HAP-1 (cell line): ENCODE data around the gene CXorf65.

ENCODE experiments used
- DNase-seq, 2 experiments: peaks; one replicate each; pipeline ENCODE4 v3.0.0-alpha.2; 2016 to 2020; ENCODE audit warnings: low spot score in 2 of 2
- H3K27me3 ChIP-seq: fragments of 250-450 bp; sonication (Bioruptor Pico); 2 replicates; pipeline ENCODE4 v1.5.1; 2020; ENCODE audit warnings: low read depth, mild to moderate bottlenecking, moderate library complexity
- H3K36me3 ChIP-seq: fragments of 250-450 bp; sonication (Bioruptor Pico); replicated peaks from 2 replicates; pipeline ENCODE4 v1.5.1; 2020; ENCODE audit warnings: mild to moderate bottlenecking
- H3K4me1 ChIP-seq: fragments of 250-450 bp; sonication (Bioruptor Pico); 2 replicates; pipeline ENCODE4 v1.5.1; 2020; ENCODE audit warnings: mild to moderate bottlenecking
- H3K4me3 ChIP-seq: fragments of 250-450 bp; sonication (Bioruptor Pico); 2 replicates; pipeline ENCODE4 v1.5.1; 2020; ENCODE audit warnings: mild to moderate bottlenecking, moderate library complexity
- H3K9me3 ChIP-seq: fragments of 250-450 bp; sonication (Bioruptor Pico); 2 replicates; pipeline ENCODE4 v1.5.1; 2020; ENCODE audit warnings: mild to moderate bottlenecking, moderate library complexity
- in situ Hi-C: fragments of 300-500 bp; cut with MboI; formaldehyde crosslinking; loops from 3 replicates; pipeline ENCODE4 v1.14.3; 2020; ENCODE audit warnings: low sequenced_read_pairs, inconsistent platforms, mixed read lengths

CXorf65 gene

DNA sequence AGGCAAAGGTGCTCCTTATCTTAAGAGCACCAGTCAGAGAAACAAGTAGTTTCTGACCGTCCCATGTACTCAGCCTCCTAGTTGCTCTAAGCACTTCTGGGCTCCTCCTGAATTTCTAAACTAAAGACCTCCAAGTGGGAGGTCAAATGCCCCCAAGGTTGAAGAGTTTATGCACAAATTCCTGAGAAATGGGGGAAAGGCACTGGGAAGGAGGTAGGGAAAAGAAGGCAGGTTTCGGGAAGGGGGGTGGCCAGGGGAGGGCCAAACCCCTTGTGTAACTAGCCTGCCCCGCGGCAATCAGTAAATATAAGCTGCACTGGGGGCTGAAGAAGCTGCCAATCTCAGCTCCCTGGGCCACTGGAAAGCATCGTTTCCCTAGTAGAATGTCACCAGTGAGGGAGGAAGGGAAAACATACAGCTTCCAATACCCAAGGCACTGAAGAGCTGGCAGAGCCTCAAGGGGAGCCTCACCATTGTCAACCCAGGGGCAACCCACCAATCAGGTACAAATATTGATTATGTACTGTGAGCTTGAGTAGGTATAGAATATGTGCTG is 7.5 kb downstream of the CXorf65 start:
- Histone ChIP-seq H3K27me3 (no peaks in the 10 kb centered on the region), H3K9me3 (no peaks in the 10 kb centered on the region), H3K4me1 (peaks cover 12% of the 10 kb centered on the region), H3K4me3 (no peak overlapping the region), H3K36me3 (no peaks in the 10 kb centered on the region)
- DNase-seq = no peak
- in situ Hi-C loops = no loop called here

DNA sequence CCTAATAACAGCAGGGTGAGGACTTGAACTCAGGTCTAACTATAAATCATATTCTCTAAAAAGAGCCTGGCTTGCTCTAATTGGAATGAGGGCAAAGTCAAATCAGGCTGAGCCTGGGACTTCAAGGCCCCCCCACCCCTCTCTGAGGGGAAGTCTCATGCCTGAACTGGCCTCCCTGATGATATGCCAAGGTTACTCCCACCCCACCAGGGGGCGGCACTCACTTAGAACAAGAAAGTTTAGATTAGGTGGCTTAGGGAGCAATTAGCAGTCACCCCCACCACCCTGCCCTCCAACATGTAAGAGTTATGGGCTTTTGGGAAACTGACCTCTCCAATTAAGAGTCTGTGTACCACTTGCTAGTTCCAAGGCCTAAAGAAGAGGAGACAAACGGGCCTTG is 8.2 kb downstream of the CXorf65 start:
- in situ Hi-C loops = no loop called here
- H3K36me3 ChIP-seq = no peaks in the 10 kb centered on the region
- H3K4me3 ChIP-seq = no peak overlapping the region
- no peaks in the 10 kb centered on the region for H3K27me3 ChIP-seq
- no peaks in the 10 kb centered on the region for H3K9me3 ChIP-seq
- H3K4me1 ChIP-seq = peaks cover 5% of the 10 kb centered on the region
- peak; percentile 39 to 74 for DNase-seq

DNA sequence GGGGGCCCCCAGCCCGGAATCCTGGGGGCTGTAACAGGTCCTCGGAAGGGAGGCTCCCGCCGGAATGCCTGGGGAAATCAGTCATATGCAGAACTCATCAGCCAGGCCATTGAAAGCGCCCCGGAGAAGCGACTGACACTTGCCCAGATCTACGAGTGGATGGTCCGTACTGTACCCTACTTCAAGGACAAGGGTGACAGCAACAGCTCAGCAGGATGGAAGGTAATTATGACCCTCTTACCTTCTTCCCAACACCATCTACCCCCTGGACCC is 9.8 kb downstream of the CXorf65 start:
- H3K27me3 ChIP-seq = no peaks in the 10 kb centered on the region
- no peaks in the 10 kb centered on the region for H3K9me3 ChIP-seq
- no peaks in the 10 kb centered on the region for H3K36me3 ChIP-seq
- in situ Hi-C loops = no loop called here
- DNase-seq = no peak
- H3K4me1 ChIP-seq = peaks cover 5% of the 10 kb centered on the region; the same call in 1 of the 2 replicates
- peak overlapping the region; percentile 53 for H3K4me3 ChIP-seq

DNA sequence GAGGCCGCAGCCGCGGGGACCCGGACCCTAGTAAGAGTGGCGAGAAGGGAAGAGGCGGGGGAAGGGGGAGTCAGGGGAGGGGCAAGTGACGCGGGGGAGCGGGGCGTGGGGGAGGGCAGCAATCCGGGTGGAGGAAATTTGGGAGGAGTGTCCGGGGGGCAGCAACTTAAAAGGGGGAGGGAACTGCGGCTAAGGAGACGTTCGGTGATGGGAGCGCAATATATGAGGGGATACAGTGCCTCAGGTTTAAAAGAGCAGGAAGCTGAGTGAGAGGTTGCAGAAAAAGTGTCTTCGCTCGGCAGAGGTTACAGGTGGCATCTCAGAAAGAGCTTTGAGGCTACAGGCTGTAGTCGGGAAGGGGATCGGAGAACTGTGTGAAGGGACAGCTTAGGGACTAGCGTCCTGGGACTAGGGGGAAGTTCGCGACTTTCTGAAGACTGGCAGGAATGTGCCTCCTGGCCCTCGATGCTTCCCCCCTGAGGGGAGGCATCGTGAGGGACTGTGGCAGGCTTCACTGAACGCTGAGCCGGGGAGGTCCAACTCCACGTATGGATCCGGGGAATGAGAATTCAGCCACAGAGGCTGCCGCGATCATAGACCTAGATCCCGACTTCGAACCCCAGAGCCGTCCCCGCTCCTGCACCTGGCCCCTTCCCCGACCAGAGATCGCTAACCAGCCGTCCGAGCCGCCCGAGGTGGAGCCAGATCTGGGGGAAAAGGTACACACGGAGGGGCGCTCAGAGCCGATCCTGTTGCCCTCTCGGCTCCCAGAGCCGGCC is 10.4 kb downstream of the CXorf65 start:
- peak; percentile 82 to 91 for DNase-seq
- Histone ChIP-seq H3K27me3 (no peaks in the 10 kb centered on the region), H3K36me3 (no peaks in the 10 kb centered on the region), H3K9me3 (no peaks in the 10 kb centered on the region), H3K4me3 (peak overlapping the region; percentile 53), H3K4me1 (peaks cover 7% of the 10 kb centered on the region)
- in situ Hi-C loops = no loop called here

DNA sequence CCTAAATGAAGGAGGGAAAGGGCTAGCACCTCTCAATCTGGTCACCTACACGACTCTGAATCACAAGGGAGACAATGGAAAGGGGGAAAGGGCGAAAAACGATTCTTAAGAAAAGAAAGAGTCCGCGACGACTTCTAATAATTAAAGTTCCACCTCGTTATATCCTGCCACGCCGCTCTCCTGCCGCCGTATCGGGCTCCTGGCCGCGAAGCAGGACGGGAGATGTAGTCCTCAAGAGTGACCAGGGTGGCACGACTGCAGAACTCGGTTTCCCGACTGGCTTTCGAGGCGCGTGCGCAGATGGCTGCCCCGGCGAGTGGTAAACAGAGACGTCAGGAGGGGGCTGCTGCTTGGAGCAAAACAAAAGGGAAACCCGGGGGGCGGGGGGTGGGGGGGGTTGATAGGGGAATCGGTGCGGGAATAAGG is 11.0 kb downstream of the CXorf65 start, which contains the start of gene FOXO4:
TSS of gene FOXO4 (plus strand) at position 297 of the 426 bp plus-strand sequence. CDS start 678 bp downstream, outside the sequence.
- in situ Hi-C loops = no loop called here
- DNase-seq = peak; percentile 91 to 97

DNA sequence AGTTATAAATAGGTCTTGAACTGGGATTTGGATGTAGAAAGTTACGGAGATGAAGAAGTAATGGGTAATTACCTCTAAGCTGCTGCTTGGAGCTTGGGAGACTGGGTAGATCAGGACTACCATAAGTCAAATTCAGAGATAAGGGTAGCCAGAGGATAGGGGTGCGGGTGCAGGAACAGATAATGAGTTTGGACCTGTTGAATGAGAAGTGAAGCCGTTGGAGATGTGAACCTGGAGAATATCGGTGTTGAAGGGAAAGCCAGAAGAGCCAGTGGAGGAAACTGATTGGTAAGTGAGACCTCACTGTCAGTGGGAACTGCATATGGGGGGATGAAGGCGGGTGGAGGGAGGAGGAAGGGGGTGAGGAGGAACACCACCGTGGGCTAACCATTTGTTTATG is 11.5 kb downstream of the CXorf65 start:
- H3K4me3 ChIP-seq = peak overlapping the region; percentile 53
- H3K27me3 ChIP-seq = no peaks in the 10 kb centered on the region
- in situ Hi-C loops = no loop called here
- no peaks in the 10 kb centered on the region for H3K9me3 ChIP-seq
- H3K36me3 ChIP-seq = no peaks in the 10 kb centered on the region
- DNase-seq = no peak
- H3K4me1 ChIP-seq = peaks cover 9% of the 10 kb centered on the region

More for the DNA sequence above, 11.0 kb downstream of the CXorf65 start, which contains the start of gene FOXO4:
- Histone ChIP-seq H3K9me3 (no peaks in the 10 kb centered on the region), H3K4me1 (peaks cover 9% of the 10 kb centered on the region), H3K36me3 (no peaks in the 10 kb centered on the region), H3K4me3 (peak within 1 kb of the TSS; percentile 53), H3K27me3 (no peaks in the 10 kb centered on the region)

DNA sequence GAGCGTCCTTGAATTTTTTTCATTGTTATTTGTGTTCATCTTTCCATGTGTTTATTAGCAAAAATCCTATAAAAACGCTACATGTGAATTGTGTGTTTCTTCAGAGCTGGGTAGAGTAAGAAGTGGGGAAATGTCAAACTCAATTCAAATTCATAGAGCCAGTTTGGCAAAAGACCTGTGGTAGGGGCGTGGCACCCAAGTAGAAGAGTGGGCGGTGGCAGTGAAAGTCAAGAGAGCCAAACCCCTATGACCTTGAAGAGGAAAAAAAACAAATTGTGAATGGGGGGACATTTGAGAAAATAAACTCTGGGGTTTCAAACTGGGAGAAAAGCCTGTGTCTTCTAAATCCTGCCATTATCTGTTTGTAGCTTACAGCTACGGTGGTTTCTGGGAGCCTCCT is 15.3 kb downstream of the CXorf65 start:
- Histone ChIP-seq H3K27me3 (no peaks in the 10 kb centered on the region), H3K4me1 (peaks cover 9% of the 10 kb centered on the region)
- in situ Hi-C loops = no loop called here

DNA sequence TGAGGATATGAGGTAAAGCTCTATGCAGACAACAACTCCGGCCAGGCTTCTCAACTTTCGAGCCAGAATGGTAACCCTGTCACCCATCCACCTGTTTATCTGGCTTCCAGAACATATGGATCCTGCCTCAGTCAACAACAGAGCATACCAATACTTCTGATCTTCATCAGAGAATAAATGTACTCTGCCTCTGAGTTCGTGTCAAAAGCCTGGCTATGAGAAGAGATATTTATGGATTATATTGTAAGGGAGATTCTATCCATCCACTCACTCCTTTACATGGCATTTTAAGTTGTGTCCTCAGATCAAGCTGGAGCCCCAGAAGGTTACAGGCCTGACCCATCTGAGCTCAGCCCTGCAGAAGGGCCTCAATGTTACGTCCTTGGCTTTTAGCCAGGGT is 20.6 kb downstream of the CXorf65 start:
- Histone ChIP-seq H3K36me3 (no peaks in the 10 kb centered on the region), H3K4me3 (no peak overlapping the region), H3K4me1 (peaks cover 17% of the 10 kb centered on the region), H3K27me3 (no peaks in the 10 kb centered on the region), H3K9me3 (no peaks in the 10 kb centered on the region)
- in situ Hi-C loops = no loop called here
- DNase-seq = peak in 1 of 2 experiments; percentile 26

More for the DNA sequence above, 15.3 kb downstream of the CXorf65 start:
- Histone ChIP-seq H3K9me3 (no peaks in the 10 kb centered on the region), H3K4me3 (no peak overlapping the region), H3K36me3 (no peaks in the 10 kb centered on the region)
- peak in 1 of 2 experiments; percentile 28 for DNase-seq

DNA sequence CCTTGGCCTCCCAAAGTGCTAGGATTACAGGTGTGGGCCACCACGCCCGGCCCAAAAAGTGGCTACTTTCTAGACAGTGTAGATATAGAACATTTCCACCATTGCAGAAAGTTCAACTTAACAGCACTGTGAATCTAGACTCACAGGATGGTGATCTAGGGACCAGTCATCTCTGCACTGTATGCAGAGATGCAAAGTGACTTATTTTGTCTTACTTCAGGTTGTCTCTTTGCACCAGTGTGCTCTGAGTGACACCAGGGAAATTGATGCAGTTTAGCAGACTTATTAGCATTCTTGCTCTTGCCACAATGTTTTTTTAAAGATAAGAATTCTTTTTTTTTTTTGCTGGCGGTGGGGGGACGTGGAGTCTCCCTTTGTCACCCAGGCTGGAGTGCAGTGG is 23.7 kb downstream of the CXorf65 start:
- no peaks in the 10 kb centered on the region for H3K9me3 ChIP-seq
- in situ Hi-C loops = no loop called here
- no peaks in the 10 kb centered on the region for H3K36me3 ChIP-seq

DNA sequence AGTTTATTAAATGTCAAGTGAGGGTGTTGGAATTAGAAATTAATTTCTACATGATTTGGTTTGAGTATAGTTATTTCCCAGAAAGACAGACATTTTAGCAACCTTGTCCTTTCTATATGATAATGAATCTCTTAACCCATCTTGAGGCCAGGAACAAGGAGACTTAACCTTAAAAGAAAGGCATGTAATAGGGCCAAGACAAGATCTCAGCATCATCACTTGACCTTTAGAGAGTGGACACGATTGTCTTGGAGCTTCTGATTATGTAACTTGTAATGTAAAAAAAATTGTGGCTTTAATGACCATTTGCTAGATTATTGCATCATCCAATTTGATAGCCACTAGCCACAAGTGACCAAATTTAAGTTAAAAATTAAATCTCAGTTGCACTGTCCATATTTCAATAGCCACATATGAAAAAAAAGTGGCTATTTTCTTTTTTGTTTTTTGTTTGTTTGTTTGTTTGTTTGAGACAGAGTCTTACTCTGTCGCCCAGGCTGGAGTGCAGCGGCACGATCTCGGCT is 24.4 kb downstream of the CXorf65 start:
- Histone ChIP-seq H3K9me3 (no peaks in the 10 kb centered on the region), H3K4me3 (no peak overlapping the region), H3K36me3 (no peaks in the 10 kb centered on the region), H3K4me1 (peaks cover 17% of the 10 kb centered on the region), H3K27me3 (no peaks in the 10 kb centered on the region)
- in situ Hi-C loops = no loop called here
- DNase-seq = no peak

More for the DNA sequence above, 23.7 kb downstream of the CXorf65 start:
- H3K27me3 ChIP-seq = no peaks in the 10 kb centered on the region
- H3K4me3 ChIP-seq = no peak overlapping the region
- H3K4me1 ChIP-seq = peaks cover 17% of the 10 kb centered on the region
- no peak for DNase-seq

DNA sequence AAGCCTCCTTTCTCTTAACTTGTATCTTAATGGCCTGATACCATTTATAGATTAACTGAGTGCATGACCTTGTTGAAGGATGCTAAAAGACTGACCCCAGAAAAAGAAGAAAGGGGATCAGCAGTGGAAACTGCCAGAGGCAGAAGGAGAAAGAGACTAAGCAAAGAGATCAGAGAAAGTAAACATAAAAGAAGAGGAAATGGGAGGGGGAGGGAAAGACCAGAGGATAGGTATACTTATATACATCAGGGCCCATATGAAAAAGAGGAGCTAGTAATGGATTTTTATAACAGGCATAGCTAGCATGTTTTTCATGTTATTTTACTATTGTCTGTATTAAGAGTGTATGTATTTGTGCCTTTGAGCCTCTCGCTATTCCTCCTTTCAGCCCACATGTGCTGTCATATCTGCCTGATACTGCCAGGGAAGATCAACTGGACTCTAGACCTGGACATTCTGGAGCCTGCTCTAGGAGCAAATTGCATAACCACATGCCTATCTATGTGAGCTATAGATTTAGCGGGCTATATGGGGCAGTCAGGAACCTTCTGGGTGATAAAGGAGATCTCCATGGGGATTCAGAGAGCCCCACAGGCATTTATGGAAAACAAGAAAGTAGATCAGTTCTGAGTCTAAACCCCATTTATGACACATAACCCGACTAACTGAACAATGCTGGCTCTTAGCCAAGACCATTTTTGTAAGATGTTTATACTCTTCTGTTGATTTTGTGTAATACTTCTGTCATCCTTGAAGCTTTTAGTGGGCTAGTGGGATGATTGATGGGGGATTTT is 25.0 kb downstream of the CXorf65 start:
- peaks cover 3% of the 10 kb centered on the region; the same call in 1 of the 2 replicates for H3K27me3 ChIP-seq
- in situ Hi-C loops = no loop called here
- no peak for DNase-seq
- no peaks in the 10 kb centered on the region for H3K36me3 ChIP-seq
- no peak overlapping the region for H3K4me3 ChIP-seq
- peaks cover 17% of the 10 kb centered on the region for H3K4me1 ChIP-seq
- no peaks in the 10 kb centered on the region for H3K9me3 ChIP-seq

DNA sequence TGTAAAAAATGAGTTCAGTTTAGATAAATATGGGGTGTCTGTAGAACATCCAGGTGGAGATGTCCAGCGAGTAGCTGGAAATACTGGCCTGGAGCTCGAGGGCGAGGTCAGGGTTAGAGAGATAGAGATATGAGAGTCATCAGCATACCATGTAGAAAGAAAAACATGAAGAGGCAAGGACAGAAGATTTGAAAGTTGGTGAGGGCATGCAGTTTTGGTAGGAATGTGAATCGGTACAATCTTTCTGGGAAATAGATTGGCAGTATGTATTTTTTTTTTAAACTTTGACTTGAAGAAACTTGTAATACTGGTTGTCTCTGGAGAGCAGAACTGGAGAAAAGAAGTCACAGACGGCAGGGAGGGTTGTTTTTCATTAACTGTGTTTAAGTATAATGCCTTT is 36.0 kb downstream of the CXorf65 start:
- Histone ChIP-seq H3K4me3 (no peak overlapping the region), H3K27me3 (peaks cover 14% of the 10 kb centered on the region), H3K4me1 (peaks cover 9% of the 10 kb centered on the region), H3K36me3 (peaks cover 3% of the 10 kb centered on the region), H3K9me3 (no peaks in the 10 kb centered on the region)
- no peak for DNase-seq
- in situ Hi-C loops = no loop called here

DNA sequence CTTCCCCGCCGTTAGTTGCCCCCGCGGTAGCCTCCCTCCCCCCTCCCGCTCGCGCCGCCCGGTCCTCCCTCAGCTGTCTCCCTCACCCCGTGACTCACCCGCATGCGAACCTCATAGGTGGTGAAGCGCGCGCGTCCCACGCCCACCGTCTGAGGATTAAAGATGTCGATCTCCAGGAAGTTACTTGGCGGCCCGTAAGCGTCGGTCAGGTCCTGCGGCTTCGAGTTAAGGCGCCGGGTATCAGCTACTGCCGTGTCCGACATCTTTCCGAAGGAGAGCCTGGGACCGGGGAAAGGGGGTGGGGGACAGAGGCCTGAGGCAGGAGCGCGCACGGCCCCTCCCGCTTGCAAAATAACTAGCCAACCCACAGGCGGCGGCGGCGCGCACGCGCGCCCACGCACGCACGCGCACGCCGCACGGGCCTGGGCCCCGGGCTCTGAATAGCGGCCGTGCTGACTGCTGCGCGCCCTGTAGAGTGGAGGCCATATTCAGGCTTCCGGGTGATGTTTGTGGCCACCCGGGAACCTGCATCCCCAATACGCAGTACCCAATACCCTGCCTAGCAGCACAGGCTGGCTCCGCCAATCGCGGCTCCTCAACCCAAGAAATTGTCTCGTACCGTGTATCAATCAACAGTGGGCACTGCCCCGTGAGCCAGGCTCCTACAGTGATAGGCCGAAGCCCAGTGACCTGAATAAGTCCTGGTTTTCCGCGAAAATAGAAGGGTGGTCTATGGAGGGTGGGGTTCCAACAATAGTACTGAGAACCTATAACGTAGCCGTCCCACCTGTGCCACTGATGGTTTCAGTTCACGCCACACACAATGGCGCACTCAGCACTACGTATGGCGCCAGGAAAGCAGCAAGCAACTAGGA is 38.3 kb downstream of the CXorf65 start, which contains the start of gene SNX12:
TSS of gene SNX12 (minus strand) at position 291 of the 875 bp plus-strand sequence. CDS start at position 263, 28 bp downstream.
- peak; percentile 93 to 96 for DNase-seq
- Histone ChIP-seq H3K4me3 (peak within 1 kb of the TSS; percentile 90), H3K4me1 (peaks cover 20% of the 10 kb centered on the region), H3K9me3 (no peaks in the 10 kb centered on the region), H3K36me3 (peaks cover 10% of the 10 kb centered on the region), H3K27me3 (peaks cover 7% of the 10 kb centered on the region)
- in situ Hi-C loops = no loop called here
